H9 (cell line): ENCODE measurements around the gene TCEAL4. TPM values are rescaled to one million over a fixed set of nuclear protein-coding genes. Genes with fewer than 3 reads are reported as not detected.

Experiments
- DNase-seq: peaks from one replicate; pipeline ENCODE4 v3.0.0-alpha.2; 2017
- H2AFZ ChIP-seq: one replicate; pipeline ENCODE4 v1.6.1; 2013; ENCODE audit warnings: mild to moderate bottlenecking, low read length, control low read depth, moderate library complexity
- H2AK5ac ChIP-seq: 2 replicates; pipeline ENCODE4 v1.6.1; 2013; ENCODE audit warnings: low read length, control low read depth, mixed read lengths; ENCODE audit not compliant: insufficient read length
- H2BK120ac ChIP-seq: one replicate; pipeline ENCODE4 v1.6.1; 2013; ENCODE audit warnings: low read depth, mild to moderate bottlenecking, low read length, control low read depth, inconsistent platforms; ENCODE audit not compliant: poor library complexity, severe bottlenecking
- H2BK12ac ChIP-seq: 2 replicates; pipeline ENCODE4 v1.6.1; 2013; ENCODE audit warnings: low read length, control low read depth, mixed read lengths, low read depth; ENCODE audit not compliant: insufficient read length
- H2BK15ac ChIP-seq: 2 replicates; pipeline ENCODE4 v1.6.1; 2013; ENCODE audit warnings: low read depth, low read length, control low read depth
- H2BK20ac ChIP-seq: one replicate; pipeline ENCODE4 v1.6.1; 2013; ENCODE audit warnings: low read depth, mild to moderate bottlenecking, low read length, control low read depth, inconsistent platforms; ENCODE audit not compliant: poor library complexity, severe bottlenecking
- H2BK5ac ChIP-seq: 2 replicates; pipeline ENCODE4 v1.6.1; 2013; ENCODE audit warnings: low read length, control low read depth, mixed read lengths; ENCODE audit not compliant: insufficient read length
- H3K14ac ChIP-seq: 2 replicates; pipeline ENCODE4 v1.6.1; 2013; ENCODE audit warnings: low read length, control low read depth; ENCODE audit not compliant: insufficient read depth
- H3K18ac ChIP-seq: 2 replicates; pipeline ENCODE4 v1.6.1; 2013; ENCODE audit warnings: low read depth, mild to moderate bottlenecking, mixed read lengths, low read length, control low read depth; ENCODE audit not compliant: insufficient read length
- H3K23ac ChIP-seq: 2 replicates; pipeline ENCODE4 v1.6.1; 2013; ENCODE audit warnings: low read length, control low read depth, mixed read lengths, low read depth; ENCODE audit not compliant: insufficient read length
- H3K23me2 ChIP-seq: 2 replicates; pipeline ENCODE4 v1.6.1; 2013; ENCODE audit warnings: low read depth, mild to moderate bottlenecking, mixed read lengths, low read length, control low read depth; ENCODE audit not compliant: insufficient read length, poor library complexity, severe bottlenecking
- H3K27ac ChIP-seq: 2 replicates; pipeline ENCODE4 v1.5.1; 2013; ENCODE audit warnings: low read length, control low read depth, mixed read lengths, low read depth; ENCODE audit not compliant: insufficient read length
- H3K27me3 ChIP-seq: 2 replicates; pipeline ENCODE4 v1.6.1; 2013; ENCODE audit warnings: low read length, control low read depth, inconsistent platforms; ENCODE audit not compliant: insufficient read depth
- H3K4ac ChIP-seq: 2 replicates; pipeline ENCODE4 v1.6.1; 2013; ENCODE audit warnings: low read depth, mild to moderate bottlenecking, control low read depth, inconsistent platforms, low read length, moderate library complexity
- H3K4me1 ChIP-seq: 2 replicates; pipeline ENCODE4 v1.6.1; 2013; ENCODE audit warnings: low read length, control low read depth, inconsistent platforms; ENCODE audit not compliant: insufficient read depth
- H3K4me2 ChIP-seq: 2 replicates; pipeline ENCODE4 v1.6.1; 2013; ENCODE audit warnings: low read length, control low read depth, mixed read lengths; ENCODE audit not compliant: insufficient read length, insufficient read depth
- H3K56ac ChIP-seq: 2 replicates; pipeline ENCODE4 v1.6.1; 2013; ENCODE audit warnings: low read depth, mild to moderate bottlenecking, mixed read lengths, low read length, control low read depth; ENCODE audit not compliant: insufficient read length
- H3K79me1 ChIP-seq: 2 replicates; pipeline ENCODE4 v1.6.1; 2013; ENCODE audit warnings: low read depth, mild to moderate bottlenecking, moderate library complexity, low read length, control low read depth, inconsistent platforms; ENCODE audit not compliant: insufficient read depth, poor library complexity, severe bottlenecking
- H3K79me2 ChIP-seq: 2 replicates; pipeline ENCODE4 v1.6.1; 2013; ENCODE audit warnings: low read length, control low read depth, inconsistent platforms; ENCODE audit not compliant: insufficient read depth
- H3K9ac ChIP-seq: 2 replicates; pipeline ENCODE4 v1.6.1; 2013; ENCODE audit warnings: low read length, control low read depth, mixed read lengths; ENCODE audit not compliant: insufficient read length; ENCODE audit errors: extremely low read depth
- H3K9me3 ChIP-seq: one replicate; pipeline ENCODE4 v1.6.1; 2013; ENCODE audit warnings: low read depth, low read length, inconsistent platforms; ENCODE audit not compliant: control insufficient read depth
- H3T11ph ChIP-seq: one replicate; pipeline ENCODE4 v1.6.1; 2013; ENCODE audit warnings: mild to moderate bottlenecking, low read length, control low read depth, inconsistent platforms
- H4K20me1 ChIP-seq: one replicate; pipeline ENCODE4 v1.6.1; 2013; ENCODE audit not compliant: control insufficient read depth, insufficient read length, insufficient read depth
- H4K5ac ChIP-seq: 2 replicates; pipeline ENCODE4 v1.6.1; 2013; ENCODE audit warnings: low read depth, mild to moderate bottlenecking, mixed read lengths, low read length, control low read depth; ENCODE audit not compliant: insufficient read length
- H4K8ac ChIP-seq: replicated peaks from 2 replicates; pipeline ENCODE4 v1.6.1; 2013; ENCODE audit warnings: low read length, control low read depth, mixed read lengths, low read depth; ENCODE audit not compliant: insufficient read length
- H4K91ac ChIP-seq: 2 replicates; pipeline ENCODE4 v1.6.1; 2013; ENCODE audit warnings: low read depth, mild to moderate bottlenecking, moderate library complexity, mixed read lengths, low read length, control low read depth; ENCODE audit not compliant: insufficient read length
- H3K27ac Mint-ChIP-seq, 3 experiments: 2 replicates in 2 of 3; 3 replicates in 1 of 3; pipeline ENCODE4 v1.8.0; 2020 to 2021; ENCODE audit warnings: mixed read lengths in 3 of 3, mild to moderate bottlenecking in 1 of 3, moderate library complexity in 1 of 3
- H3K27me3 Mint-ChIP-seq: 2 replicates; pipeline ENCODE4 v1.8.0; 2021; ENCODE audit warnings: low read depth, mild to moderate bottlenecking, moderate library complexity, mixed read lengths
- H3K36me3 Mint-ChIP-seq, 3 experiments: 2 replicates in 2 of 3; 3 replicates in 1 of 3; pipeline ENCODE4 v1.8.0; 2020 to 2021; ENCODE audit warnings: low read depth in 3 of 3, mixed read lengths in 3 of 3; ENCODE audit not compliant: insufficient read depth in 1 of 3
- H3K4me1 Mint-ChIP-seq, 2 experiments: 2 replicates each; pipeline ENCODE4 v1.8.0; 2020; ENCODE audit warnings: mixed read lengths in 2 of 2
- H3K4me3 Mint-ChIP-seq, 2 experiments: 2 replicates in 1 of 2; 3 replicates in 1 of 2; pipeline ENCODE4 v1.8.0; 2020 to 2021; ENCODE audit warnings: mild to moderate bottlenecking in 2 of 2, mixed read lengths in 2 of 2, moderate library complexity in 1 of 2
- H3K9me3 Mint-ChIP-seq, 2 experiments: 2 replicates in 1 of 2; 3 replicates in 1 of 2; pipeline ENCODE4 v1.8.0; 2020; ENCODE audit warnings: mild to moderate bottlenecking in 2 of 2, mixed read lengths in 2 of 2, moderate library complexity in 1 of 2
- WGBS: extraction: QIAGEN DNeasy Blood & Tissue Kit; methylation state at CpG from one replicate; pipeline ENCODE4 v1.1.7; 2013; ENCODE audit warnings: missing lambda C conversion rate, low lambda C conversion rate, mixed read lengths; ENCODE audit not compliant: insufficient read length; ENCODE audit errors: extremely low coverage; 5-methylcytosine and 5-hydroxymethylcytosine counted together
- total RNA-seq: library from RNA; stranded (reverse); gene quantifications from 2 replicates; pipeline ENCODE4 v1.2.1, GENCODE V29; 2021
- TF ChIP-seq, protein P1 (sequence below): fragments of 200-600 bp; sonication (generic); conservative IDR thresholded peaks from 3 replicates; pipeline ENCODE4 v1.8.0; 2021; ENCODE audit warnings: antibody characterized with exemption, mild to moderate bottlenecking

The TCEAL4 gene
- total RNA-seq, 1 experiment from 2014 or later = 49.9 TPM

DNA sequence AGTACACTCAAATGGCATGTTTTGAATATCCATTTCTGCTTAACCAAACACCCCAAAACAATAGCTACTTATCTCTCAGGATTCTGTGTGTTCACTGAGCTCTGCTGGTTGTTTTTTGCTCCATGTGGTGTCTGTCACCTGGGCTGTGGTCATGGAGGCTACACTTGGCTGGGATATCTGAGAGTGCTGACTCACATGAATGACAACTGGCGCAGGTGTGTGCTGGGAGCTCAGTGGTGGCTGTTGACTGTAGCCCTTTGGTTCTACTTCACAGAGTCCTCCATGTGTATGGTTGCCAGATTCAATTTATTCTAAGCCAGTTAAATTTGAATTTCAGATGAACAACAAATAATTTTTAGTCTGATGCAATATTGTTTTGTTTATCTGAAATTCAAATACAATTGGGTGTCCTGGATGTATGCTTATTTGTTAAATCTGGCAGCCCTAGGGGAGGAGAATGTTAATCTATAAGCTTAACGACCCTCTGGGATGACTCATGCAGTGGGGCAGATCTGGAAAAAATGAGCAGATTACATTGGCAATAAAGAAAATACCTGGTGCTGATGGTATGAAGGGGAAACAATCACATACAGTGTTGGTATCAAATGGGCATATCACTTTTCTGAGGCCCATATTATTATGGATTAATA lies 28.2 kb upstream of the TCEAL4 start:
- no peaks in the 10 kb centered on the region for H3K4me1 Mint-ChIP-seq
- Histone ChIP-seq H4K20me1 (no peaks in the 10 kb centered on the region), H3K14ac (no peak overlapping the region), H3K27me3 (no peaks in the 10 kb centered on the region; the same call in 1 of the 2 replicates), H3T11ph (no peak overlapping the region), H3K9ac (no peak overlapping the region), H3K4me1 (no peaks in the 10 kb centered on the region), H2AK5ac (no peak overlapping the region), H2BK15ac (no peak overlapping the region), H2BK120ac (no peak overlapping the region), H2BK5ac (no peak overlapping the region), H3K79me1 (no peaks in the 10 kb centered on the region), H3K9me3 (no peaks in the 10 kb centered on the region), H3K27ac (no peak overlapping the region), H3K56ac (no peak overlapping the region), H3K4ac (no peak overlapping the region), H3K79me2 (no peaks in the 10 kb centered on the region), H3K23ac (no peak overlapping the region), H3K18ac (no peak overlapping the region), H3K23me2 (peaks cover 7% of the 10 kb centered on the region), H3K4me2 (no peak overlapping the region), H4K5ac (no peak overlapping the region), H2AFZ (no peak overlapping the region), H2BK20ac (no peak overlapping the region), H4K91ac (no peak overlapping the region), H4K8ac (no peak overlapping the region), H2BK12ac (no peak overlapping the region)
- TF ChIP-seq, protein P1, sequence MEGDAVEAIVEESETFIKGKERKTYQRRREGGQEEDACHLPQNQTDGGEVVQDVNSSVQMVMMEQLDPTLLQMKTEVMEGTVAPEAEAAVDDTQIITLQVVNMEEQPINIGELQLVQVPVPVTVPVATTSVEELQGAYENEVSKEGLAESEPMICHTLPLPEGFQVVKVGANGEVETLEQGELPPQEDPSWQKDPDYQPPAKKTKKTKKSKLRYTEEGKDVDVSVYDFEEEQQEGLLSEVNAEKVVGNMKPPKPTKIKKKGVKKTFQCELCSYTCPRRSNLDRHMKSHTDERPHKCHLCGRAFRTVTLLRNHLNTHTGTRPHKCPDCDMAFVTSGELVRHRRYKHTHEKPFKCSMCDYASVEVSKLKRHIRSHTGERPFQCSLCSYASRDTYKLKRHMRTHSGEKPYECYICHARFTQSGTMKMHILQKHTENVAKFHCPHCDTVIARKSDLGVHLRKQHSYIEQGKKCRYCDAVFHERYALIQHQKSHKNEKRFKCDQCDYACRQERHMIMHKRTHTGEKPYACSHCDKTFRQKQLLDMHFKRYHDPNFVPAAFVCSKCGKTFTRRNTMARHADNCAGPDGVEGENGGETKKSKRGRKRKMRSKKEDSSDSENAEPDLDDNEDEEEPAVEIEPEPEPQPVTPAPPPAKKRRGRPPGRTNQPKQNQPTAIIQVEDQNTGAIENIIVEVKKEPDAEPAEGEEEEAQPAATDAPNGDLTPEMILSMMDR = no peak
- H3K36me3 Mint-ChIP-seq = no peaks in the 10 kb centered on the region; a peak in 1 of 7 replicates
- H3K27me3 Mint-ChIP-seq = no peaks in the 10 kb centered on the region; the same call in 1 of the 2 replicates
- H3K4me3 Mint-ChIP-seq = no peak overlapping the region
- peaks cover 0 to 22% of the 10 kb centered on the region in 2 experiments; a peak in 2 of 5 replicates for H3K9me3 Mint-ChIP-seq
- DNase-seq = peak; percentile 48
- no CpG with 5 or more reads among the region's 2 CpGs for WGBS
- H3K27ac Mint-ChIP-seq = no peak overlapping the region
